Panc1 (cell line): ENCODE data around the gene EIF4G3. TPM values are rescaled to one million over a fixed set of nuclear protein-coding genes. Genes with fewer than 3 reads are reported as not detected.

Experiments used
- ATAC-seq: fragments of 200-7000 bp; cut with Tn5 transposase; 2 replicates; pipeline ENCODE4 v1.9.1; 2020; ENCODE audit warnings: mild to moderate bottlenecking, moderate library complexity
- BruUV-seq: library from RNA; stranded (reverse); fragments of 400-500 nt; replicated peaks from 2 replicates; lab custom pipeline; 2021; lab: Mats Ljungman, UMichigan
- CTCF ChIA-PET: fragments of 300-600 bp; sonication (Branson Sonifier 250); formaldehyde crosslinking; loops from one replicate; lab custom pipeline; 2022; ENCODE audit warnings: antibody characterized with exemption; lab: Charles Lee
- POLR2A ChIA-PET: fragments of 300-600 bp; sonication (Branson Sonifier 250); formaldehyde crosslinking; loops from one replicate; lab custom pipeline; 2022; ENCODE audit warnings: antibody characterized with exemption; lab: Charles Lee
- DNase-seq: peaks from one replicate; pipeline ENCODE4 v3.0.0-alpha.2; 2010; ENCODE audit warnings: low read depth, low spot score
- H3K27ac ChIP-seq: 2 replicates; pipeline ENCODE4 v1.5.1; 2011; ENCODE audit warnings: mild to moderate bottlenecking, low read length, inconsistent platforms
- H3K27me3 ChIP-seq: fragments of 200-500 bp; sonication (Bioruptor generic); 2 replicates; pipeline ENCODE4 v1.6.0; 2014; ENCODE audit warnings: low read length, inconsistent platforms; ENCODE audit not compliant: control insufficient read depth, insufficient read depth
- H3K36me3 ChIP-seq: fragments of 200-500 bp; sonication (Bioruptor generic); 2 replicates; pipeline ENCODE4 v1.5.1; 2014; ENCODE audit warnings: inconsistent platforms, mild to moderate bottlenecking, low read length, moderate library complexity; ENCODE audit not compliant: control insufficient read depth, insufficient read depth
- H3K4me1 ChIP-seq: 2 replicates; pipeline ENCODE4 v1.5.1; 2011; ENCODE audit warnings: inconsistent platforms, mild to moderate bottlenecking, low read length, moderate library complexity; ENCODE audit not compliant: control insufficient read depth, insufficient read depth
- H3K4me3 ChIP-seq, 2 experiments: 2 replicates each; pipeline ENCODE4 v1.5.1; 2011 to 2012; ENCODE audit warnings: low read depth in 2 of 2, low read length in 2 of 2, mild to moderate bottlenecking in 2 of 2, inconsistent platforms in 1 of 2, moderate library complexity in 1 of 2
- H3K9me3 ChIP-seq: fragments of 200-500 bp; sonication (Bioruptor generic); 2 replicates; pipeline ENCODE4 v1.5.1; 2014; ENCODE audit warnings: low read depth, mild to moderate bottlenecking, inconsistent platforms, low read length, moderate library complexity; ENCODE audit not compliant: control insufficient read depth, insufficient read depth
- CTCF ChIP-seq: fragments of 450-650 bp; IDR thresholded peaks from 2 replicates; pipeline ENCODE4 v1.5.1; 2017; ENCODE audit warnings: mild to moderate bottlenecking
- POLR2AphosphoS5 ChIP-seq: IDR thresholded peaks from 2 replicates; pipeline ENCODE4 v1.6.1; 2012; ENCODE audit warnings: mild to moderate bottlenecking, low read depth, low read length, moderate library complexity
- REST ChIP-seq, 2 experiments: IDR thresholded peaks; 2 replicates each; pipeline ENCODE4 v1.6.1; 2011 to 2012; ENCODE audit warnings: low read depth in 2 of 2, control low read depth in 1 of 2, low read length in 1 of 2, mild to moderate bottlenecking in 1 of 2, moderate library complexity in 1 of 2; ENCODE audit not compliant: insufficient read depth in 1 of 2
- SIN3A ChIP-seq: IDR thresholded peaks from 2 replicates; pipeline ENCODE4 v1.6.1; 2012; ENCODE audit warnings: low read depth, mild to moderate bottlenecking, low read length, moderate library complexity, borderline replicate concordance; ENCODE audit not compliant: insufficient read depth
- TCF7L2 ChIP-seq: IDR thresholded peaks from 2 replicates; pipeline ENCODE4 v1.6.1; 2011; ENCODE audit warnings: mild to moderate bottlenecking, low read depth, low read length, inconsistent platforms
- in situ Hi-C: cut with HindIII; loops from 2 replicates; pipeline ENCODE4 v1.10.0; 2016; ENCODE audit warnings: low sequenced_read_pairs, low pct_unique_long_range_greater_than_20kb
- intact Hi-C: fragments of 100-400 bp; cut with micrococcal nuclease; formaldehyde crosslinking; loops from one replicate; pipeline ENCODE4 v1.10.0; 2022; ENCODE audit not compliant: unreplicated experiment
- total RNA-seq: library from RNA; stranded (reverse); gene quantifications from one replicate; pipeline ENCODE4 v1.2.1, GENCODE V29; 2021; ENCODE audit not compliant: unreplicated experiment

Gene EIF4G3
- total RNA-seq, 1 experiment from 2014 or later: 78.6 TPM

- DNase-seq: no peak
- ChIA-PET CTCF (no interaction called here), POLR2A (no interaction called here)
- intact Hi-C loops: no loop called here
- no peak for TF ChIP-seq CTCF
- no peak for TF ChIP-seq TCF7L2
- no peak for TF ChIP-seq POLR2AphosphoS5
- TF ChIP-seq REST (IDR thresholded peaks at IDR 0.05; ENCODE audit: insufficient read depth in 1 of 2, low read depth in 2 of 2, low read length in 1 of 2): no peak
- no peak for TF ChIP-seq SIN3A
- in situ Hi-C loops: no loop called here
- Histone ChIP-seq H3K4me3 (no peak overlapping the region), H3K36me3 (peaks cover 18% of the 10 kb centered on the region), H3K27ac (no peak overlapping the region), H3K4me1 (no peaks in the 10 kb centered on the region), H3K9me3 (no peaks in the 10 kb centered on the region), H3K27me3 (no peaks in the 10 kb centered on the region)
- no TSS peak for BruUV-seq
- ATAC-seq: no peak
Measured at GRCh38 chr1:20882837-20883236, 293.9 kb downstream of the EIF4G3 start.

GRCh38 chr1:20878799-20879198 lies 297.9 kb downstream of the EIF4G3 start:
- BruUV-seq: no TSS peak
- ChIA-PET POLR2A (no interaction called here), CTCF (no interaction called here)

More at GRCh38 chr1:20878799-20879198, 297.9 kb downstream of the EIF4G3 start:
- in situ Hi-C loops: no loop called here
- no peak overlapping the region for H3K4me3 ChIP-seq
- H3K4me1 ChIP-seq: no peaks in the 10 kb centered on the region
- no peaks in the 10 kb centered on the region for H3K9me3 ChIP-seq
- ATAC-seq (no peak), DNase-seq (no peak)
- TF ChIP-seq SIN3A: no peak
- no peak for TF ChIP-seq TCF7L2
- no peak for TF ChIP-seq CTCF
- TF ChIP-seq POLR2AphosphoS5: no peak
- TF ChIP-seq REST (IDR thresholded peaks at IDR 0.05; ENCODE audit: insufficient read depth in 1 of 2, low read depth in 2 of 2, low read length in 1 of 2): no peak
- H3K27ac ChIP-seq: no peak overlapping the region
- peaks cover 14% of the 10 kb centered on the region for H3K36me3 ChIP-seq
- H3K27me3 ChIP-seq: no peaks in the 10 kb centered on the region
- intact Hi-C loops: no loop called here
